Panc1 (cell line): ENCODE measurements around the gene MKKS. TPM values are rescaled to one million over a fixed set of nuclear protein-coding genes. Genes with fewer than 3 reads are reported as not detected.

Experiments
- ATAC-seq: fragments of 200-7000 bp; cut with Tn5 transposase; 2 replicates; pipeline ENCODE4 v1.9.1; 2020; ENCODE audit warnings: mild to moderate bottlenecking, moderate library complexity
- BruUV-seq: library from RNA; stranded (reverse); fragments of 400-500 nt; replicated peaks from 2 replicates; lab custom pipeline; 2021; lab: Mats Ljungman, UMichigan
- CTCF ChIA-PET: fragments of 300-600 bp; sonication (Branson Sonifier 250); formaldehyde crosslinking; loops from one replicate; lab custom pipeline; 2022; ENCODE audit warnings: antibody characterized with exemption; lab: Charles Lee
- POLR2A ChIA-PET: fragments of 300-600 bp; sonication (Branson Sonifier 250); formaldehyde crosslinking; loops from one replicate; lab custom pipeline; 2022; ENCODE audit warnings: antibody characterized with exemption; lab: Charles Lee
- DNase-seq: peaks from one replicate; pipeline ENCODE4 v3.0.0-alpha.2; 2010; ENCODE audit warnings: low read depth, low spot score
- H3K27ac ChIP-seq: 2 replicates; pipeline ENCODE4 v1.5.1; 2011; ENCODE audit warnings: mild to moderate bottlenecking, low read length, inconsistent platforms
- H3K27me3 ChIP-seq: fragments of 200-500 bp; sonication (Bioruptor generic); 2 replicates; pipeline ENCODE4 v1.6.0; 2014; ENCODE audit warnings: low read length, inconsistent platforms; ENCODE audit not compliant: control insufficient read depth, insufficient read depth
- H3K36me3 ChIP-seq: fragments of 200-500 bp; sonication (Bioruptor generic); 2 replicates; pipeline ENCODE4 v1.5.1; 2014; ENCODE audit warnings: inconsistent platforms, mild to moderate bottlenecking, low read length, moderate library complexity; ENCODE audit not compliant: control insufficient read depth, insufficient read depth
- H3K4me1 ChIP-seq: 2 replicates; pipeline ENCODE4 v1.5.1; 2011; ENCODE audit warnings: inconsistent platforms, mild to moderate bottlenecking, low read length, moderate library complexity; ENCODE audit not compliant: control insufficient read depth, insufficient read depth
- H3K4me3 ChIP-seq, 2 experiments: 2 replicates each; pipeline ENCODE4 v1.5.1; 2011 to 2012; ENCODE audit warnings: low read depth in 2 of 2, low read length in 2 of 2, mild to moderate bottlenecking in 2 of 2, inconsistent platforms in 1 of 2, moderate library complexity in 1 of 2
- H3K9me3 ChIP-seq: fragments of 200-500 bp; sonication (Bioruptor generic); 2 replicates; pipeline ENCODE4 v1.5.1; 2014; ENCODE audit warnings: low read depth, mild to moderate bottlenecking, inconsistent platforms, low read length, moderate library complexity; ENCODE audit not compliant: control insufficient read depth, insufficient read depth
- CTCF ChIP-seq: fragments of 450-650 bp; IDR thresholded peaks from 2 replicates; pipeline ENCODE4 v1.5.1; 2017; ENCODE audit warnings: mild to moderate bottlenecking
- POLR2AphosphoS5 ChIP-seq: IDR thresholded peaks from 2 replicates; pipeline ENCODE4 v1.6.1; 2012; ENCODE audit warnings: mild to moderate bottlenecking, low read depth, low read length, moderate library complexity
- REST ChIP-seq, 2 experiments: IDR thresholded peaks; 2 replicates each; pipeline ENCODE4 v1.6.1; 2011 to 2012; ENCODE audit warnings: low read depth in 2 of 2, control low read depth in 1 of 2, low read length in 1 of 2, mild to moderate bottlenecking in 1 of 2, moderate library complexity in 1 of 2; ENCODE audit not compliant: insufficient read depth in 1 of 2
- SIN3A ChIP-seq: IDR thresholded peaks from 2 replicates; pipeline ENCODE4 v1.6.1; 2012; ENCODE audit warnings: low read depth, mild to moderate bottlenecking, low read length, moderate library complexity, borderline replicate concordance; ENCODE audit not compliant: insufficient read depth
- TCF7L2 ChIP-seq: IDR thresholded peaks from 2 replicates; pipeline ENCODE4 v1.6.1; 2011; ENCODE audit warnings: mild to moderate bottlenecking, low read depth, low read length, inconsistent platforms
- in situ Hi-C: cut with HindIII; loops from 2 replicates; pipeline ENCODE4 v1.10.0; 2016; ENCODE audit warnings: low sequenced_read_pairs, low pct_unique_long_range_greater_than_20kb
- intact Hi-C: fragments of 100-400 bp; cut with micrococcal nuclease; formaldehyde crosslinking; loops from one replicate; pipeline ENCODE4 v1.10.0; 2022; ENCODE audit not compliant: unreplicated experiment
- total RNA-seq: library from RNA; stranded (reverse); gene quantifications from one replicate; pipeline ENCODE4 v1.2.1, GENCODE V29; 2021; ENCODE audit not compliant: unreplicated experiment

MKKS gene
- total RNA-seq, 1 experiment from 2014 or later: 15.6 TPM

GRCh38 chr20:10359621-10360040 lies 74.4 kb downstream of the MKKS start:
- TF ChIP-seq SIN3A: no peak
- no peak for TF ChIP-seq REST (IDR thresholded peaks at IDR 0.05; ENCODE audit: insufficient read depth in 1 of 2, low read depth in 2 of 2, low read length in 1 of 2)
- no peak for TF ChIP-seq TCF7L2
- no peak for TF ChIP-seq POLR2AphosphoS5
- no peak for TF ChIP-seq CTCF
- in situ Hi-C loops: no loop called here
- ATAC-seq: no peak
- POLR2A ChIA-PET: no interaction called here
- Histone ChIP-seq H3K27ac (no peak overlapping the region), H3K4me1 (no peaks in the 10 kb centered on the region; the same call in 1 of the 2 replicates), H3K36me3 (no peaks in the 10 kb centered on the region), H3K27me3 (peaks cover 2% of the 10 kb centered on the region; the same call in 1 of the 2 replicates), H3K4me3 (no peak overlapping the region), H3K9me3 (no peaks in the 10 kb centered on the region)
- intact Hi-C loops: no loop called here
- CTCF ChIA-PET: no interaction called here
- no TSS peak for BruUV-seq
- no peak for DNase-seq

- H3K4me1 ChIP-seq: no peaks in the 10 kb centered on the region; the same call in 1 of the 2 replicates
- peaks cover 2% of the 10 kb centered on the region; the same call in 1 of the 2 replicates for H3K27me3 ChIP-seq
- no peak overlapping the region for H3K4me3 ChIP-seq
- no peak overlapping the region for H3K27ac ChIP-seq
- in situ Hi-C loops (no loop called here), intact Hi-C loops (no loop called here)
- TF ChIP-seq SIN3A (no peak), CTCF (peak; percentile 32; the same call in 1 of the 2 replicates)
- H3K36me3 ChIP-seq: no peaks in the 10 kb centered on the region
- no TSS peak for BruUV-seq
- no peak for DNase-seq
- ChIA-PET POLR2A (no interaction called here), CTCF (interaction anchor here (0.6 kb wide), 1 partner anchor 444 kb away, joined by 8 read pairs; no protein-coding TSS in a partner anchor)
- H3K9me3 ChIP-seq: no peaks in the 10 kb centered on the region
- no peak for ATAC-seq
Measured at GRCh38 chr20:10357974-10358373, 76.0 kb downstream of the MKKS start.
